ENCODE measurements around the gene DAND5.

DAND5 gene

DNA sequence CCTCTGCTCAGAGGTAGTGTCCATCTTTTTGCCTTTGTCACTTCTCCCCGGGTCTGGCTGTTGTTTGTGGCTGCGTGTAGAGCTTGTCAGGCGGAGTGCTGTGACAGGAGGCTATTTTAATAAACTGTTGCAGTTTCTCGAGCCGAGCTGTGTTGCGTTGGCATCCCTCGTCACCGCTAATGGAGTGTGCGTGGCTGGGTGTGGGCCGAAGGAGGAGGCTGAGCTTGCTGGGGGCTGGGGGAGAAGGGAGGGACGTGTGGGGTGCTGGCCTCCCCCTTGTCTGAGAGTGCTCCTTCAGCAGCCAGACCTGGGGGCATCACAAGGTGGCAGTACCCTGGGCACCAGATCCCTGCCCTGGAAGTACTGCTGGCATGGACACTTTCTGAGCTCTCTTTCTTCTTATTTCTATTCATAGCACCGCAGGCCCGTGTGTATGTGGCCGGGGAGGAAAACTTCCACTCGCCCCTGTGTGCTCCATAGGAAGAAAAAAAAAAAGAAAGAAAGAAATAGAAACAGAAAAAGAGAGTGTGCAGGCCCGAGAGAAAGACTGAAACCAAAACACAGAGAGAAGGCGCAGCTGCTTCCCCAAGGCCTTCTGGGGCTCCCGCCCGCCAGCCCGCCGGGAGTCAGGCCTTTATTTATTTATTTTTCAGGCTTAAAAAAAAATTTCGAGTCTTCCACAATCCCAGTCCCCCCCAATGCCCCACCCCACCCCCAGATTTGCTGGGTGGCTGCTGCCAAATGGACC is 52.9 kb downstream of the DAND5 start:
- no peak for DNase-seq (ENCODE audit: low read depth)

DNA sequence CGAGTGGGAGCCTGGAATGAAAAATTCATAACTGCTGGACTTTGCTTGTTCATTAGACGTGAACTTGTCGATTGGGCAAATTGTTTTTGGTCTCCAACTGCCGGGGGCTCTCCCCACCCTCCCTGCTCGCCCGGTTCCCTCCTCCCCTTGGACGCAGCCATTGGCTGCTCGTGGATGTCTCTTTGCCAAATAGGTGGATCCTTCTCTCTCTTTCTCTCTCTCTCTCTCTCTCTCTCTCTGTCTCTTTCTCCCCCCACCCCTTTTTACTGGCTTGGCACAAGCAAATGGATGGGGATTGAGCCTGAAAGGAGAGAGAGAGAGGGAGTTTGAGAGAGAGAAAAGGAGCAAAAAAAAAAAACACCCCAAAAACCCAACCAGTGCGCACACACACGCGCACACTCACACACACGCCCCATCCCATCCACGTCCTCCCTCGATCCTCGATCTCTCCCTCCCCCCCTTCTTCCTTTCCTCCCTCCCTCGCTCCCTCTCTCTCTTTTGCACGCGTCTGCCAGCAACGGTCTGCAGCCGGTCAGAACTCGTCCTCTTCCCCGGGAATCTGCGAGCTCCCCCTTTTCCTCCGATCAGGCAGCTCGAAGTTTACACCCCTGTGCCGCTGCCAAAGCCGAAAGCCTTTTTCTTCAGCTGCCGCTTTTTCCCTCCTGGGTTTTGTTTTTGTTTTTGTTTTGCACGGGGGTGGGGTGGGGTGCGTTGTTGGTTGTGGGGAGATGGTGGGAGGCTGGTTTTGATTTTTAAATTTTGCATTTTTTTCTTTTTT is 53.7 kb downstream of the DAND5 start:
- DNase-seq (ENCODE audit: low read depth) = peak; percentile 95

DNA sequence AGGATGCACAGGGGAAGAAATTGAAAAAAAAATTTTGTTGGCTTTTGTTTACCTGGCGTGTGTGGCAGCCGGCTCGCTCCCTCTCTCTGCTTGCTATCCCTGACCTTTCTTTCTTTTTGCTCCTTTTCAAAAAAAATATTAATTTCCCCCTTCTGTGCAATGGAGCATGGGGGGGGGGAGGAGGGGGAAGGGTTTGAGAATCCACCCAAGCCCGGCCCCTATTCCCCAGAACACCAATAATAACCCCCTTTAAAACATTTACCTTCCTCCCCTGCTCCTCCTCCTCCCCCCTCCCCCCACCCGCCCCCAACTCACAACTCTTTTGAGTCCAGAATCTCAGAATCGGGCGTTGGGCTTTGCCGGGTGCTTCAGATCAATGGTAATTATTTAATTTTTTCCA is 54.3 kb downstream of the DAND5 start:
- no peak for DNase-seq (ENCODE audit: low read depth)
